Osteocyte (in vitro differentiated cells): Measurements from ENCODE around the gene BCAM. TPM values are rescaled to one million over a fixed set of nuclear protein-coding genes. Genes with fewer than 3 reads are reported as not detected.
A peak's percentile ranks its signal among the peaks of the same experiment; 100 is the strongest.

Experiments used
- DNase-seq: peaks from one replicate; pipeline ENCODE4 v3.0.0; 2021; ENCODE audit warnings: mixed read lengths; ENCODE audit not compliant: unreplicated experiment; ENCODE audit errors: extremely low spot score
- H3K27ac Mint-ChIP-seq: one replicate; pipeline ENCODE4 v1.8.0; 2021; ENCODE audit warnings: mild to moderate bottlenecking, mixed read lengths; ENCODE audit not compliant: unreplicated experiment
- H3K27me3 Mint-ChIP-seq: one replicate; pipeline ENCODE4 v1.8.0; 2021; ENCODE audit warnings: mixed read lengths; ENCODE audit not compliant: unreplicated experiment
- H3K36me3 Mint-ChIP-seq: one replicate; pipeline ENCODE4 v1.8.0; 2021; ENCODE audit warnings: mixed read lengths; ENCODE audit not compliant: unreplicated experiment
- H3K4me1 Mint-ChIP-seq: one replicate; pipeline ENCODE4 v1.8.0; 2021; ENCODE audit warnings: mixed read lengths; ENCODE audit not compliant: unreplicated experiment
- H3K4me3 Mint-ChIP-seq: one replicate; pipeline ENCODE4 v1.8.0; 2021; ENCODE audit warnings: mild to moderate bottlenecking, moderate library complexity, mixed read lengths; ENCODE audit not compliant: unreplicated experiment
- H3K9me3 Mint-ChIP-seq: one replicate; pipeline ENCODE4 v1.8.0; 2021; ENCODE audit warnings: mixed read lengths; ENCODE audit not compliant: unreplicated experiment
- CTCF ChIP-seq: fragments of 200-600 bp; sonication (generic); IDR thresholded peaks from 2 replicates; pipeline ENCODE4 v1.5.0; 2021; ENCODE audit warnings: antibody characterized with exemption, mild to moderate bottlenecking, moderate library complexity
- total RNA-seq: library from RNA; stranded (reverse); gene quantifications from 2 replicates; pipeline ENCODE4 v1.2.1, GENCODE V29; 2021

Gene BCAM
- total RNA-seq, 1 donor from 2014 or later, result 8.8 TPM

- Mint-ChIP-seq H3K36me3 (peaks cover 45% of the 10 kb centered on the region), H3K27ac (no peak overlapping the region), H3K4me1 (peaks cover 18% of the 10 kb centered on the region), H3K4me3 (no peak overlapping the region), H3K27me3 (no peaks in the 10 kb centered on the region), H3K9me3 (no peaks in the 10 kb centered on the region)
- DNase-seq, result no peak
- TF ChIP-seq CTCF, result no peak
Observed at GRCh38 chr19:44863990-44864389, 55.1 kb downstream of the BCAM start.

GRCh38 chr19:44865196-44865767 lies 56.4 kb downstream of the BCAM start:
- peaks cover 24% of the 10 kb centered on the region for H3K4me1 Mint-ChIP-seq
- no peak overlapping the region for H3K27ac Mint-ChIP-seq
- no peak overlapping the region for H3K4me3 Mint-ChIP-seq
- TF ChIP-seq CTCF, result no peak
- peaks cover 48% of the 10 kb centered on the region for H3K36me3 Mint-ChIP-seq
- H3K9me3 Mint-ChIP-seq, result no peaks in the 10 kb centered on the region
- H3K27me3 Mint-ChIP-seq, result no peaks in the 10 kb centered on the region
- DNase-seq, result no peak

- H3K9me3 Mint-ChIP-seq, result no peaks in the 10 kb centered on the region
- H3K27ac Mint-ChIP-seq, result no peak overlapping the region
- TF ChIP-seq CTCF, result no peak
- peaks cover 24% of the 10 kb centered on the region for H3K4me1 Mint-ChIP-seq
- no peak overlapping the region for H3K4me3 Mint-ChIP-seq
- no peaks in the 10 kb centered on the region for H3K27me3 Mint-ChIP-seq
- peaks cover 39% of the 10 kb centered on the region for H3K36me3 Mint-ChIP-seq
- DNase-seq, result no peak
Observed at GRCh38 chr19:44866664-44867063, 57.8 kb downstream of the BCAM start.

GRCh38 chr19:44867578-44867977 lies 58.7 kb downstream of the BCAM start:
- H3K36me3 Mint-ChIP-seq, result peaks cover 45% of the 10 kb centered on the region

More at GRCh38 chr19:44867578-44867977, 58.7 kb downstream of the BCAM start:
- DNase-seq, result no peak
- Mint-ChIP-seq H3K4me1 (peaks cover 24% of the 10 kb centered on the region), H3K9me3 (no peaks in the 10 kb centered on the region), H3K27ac (peak overlapping the region; percentile 64), H3K27me3 (no peaks in the 10 kb centered on the region), H3K4me3 (no peak overlapping the region)
- TF ChIP-seq CTCF, result no peak
